ENCODE measurements around the gene EHMT1. TPM values are rescaled to one million over a fixed set of nuclear protein-coding genes. Genes with fewer than 3 reads are reported as not detected.

The EHMT1 gene
- polyA plus RNA-seq, 1 of the 3 experiments (the other 2 are of a cell fraction), result 39.5 TPM

DNA sequence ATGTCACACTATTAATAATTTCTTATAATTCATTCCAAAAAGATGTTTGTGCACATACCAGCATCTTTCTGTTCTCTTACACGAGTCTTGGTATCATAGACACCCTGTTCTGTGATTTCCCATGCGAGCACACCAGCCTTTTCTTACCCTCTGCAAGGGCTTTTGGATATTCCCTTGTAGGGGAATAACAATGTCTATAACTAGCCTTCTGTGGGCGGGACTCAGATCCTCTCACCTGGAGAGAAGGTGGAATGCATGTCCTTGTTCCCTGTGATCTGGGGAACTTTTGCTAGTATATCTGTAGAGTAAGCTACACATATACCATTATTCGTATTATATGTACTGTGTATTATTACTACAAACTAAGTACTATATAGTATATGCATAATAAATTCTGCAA, 44.8 kb downstream of the EHMT1 start:
- TF ChIP-seq, protein P1, sequence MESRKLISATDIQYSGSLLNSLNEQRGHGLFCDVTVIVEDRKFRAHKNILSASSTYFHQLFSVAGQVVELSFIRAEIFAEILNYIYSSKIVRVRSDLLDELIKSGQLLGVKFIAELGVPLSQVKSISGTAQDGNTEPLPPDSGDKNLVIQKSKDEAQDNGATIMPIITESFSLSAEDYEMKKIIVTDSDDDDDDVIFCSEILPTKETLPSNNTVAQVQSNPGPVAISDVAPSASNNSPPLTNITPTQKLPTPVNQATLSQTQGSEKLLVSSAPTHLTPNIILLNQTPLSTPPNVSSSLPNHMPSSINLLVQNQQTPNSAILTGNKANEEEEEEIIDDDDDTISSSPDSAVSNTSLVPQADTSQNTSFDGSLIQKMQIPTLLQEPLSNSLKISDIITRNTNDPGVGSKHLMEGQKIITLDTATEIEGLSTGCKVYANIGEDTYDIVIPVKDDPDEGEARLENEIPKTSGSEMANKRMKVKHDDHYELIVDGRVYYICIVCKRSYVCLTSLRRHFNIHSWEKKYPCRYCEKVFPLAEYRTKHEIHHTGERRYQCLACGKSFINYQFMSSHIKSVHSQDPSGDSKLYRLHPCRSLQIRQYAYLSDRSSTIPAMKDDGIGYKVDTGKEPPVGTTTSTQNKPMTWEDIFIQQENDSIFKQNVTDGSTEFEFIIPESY (IDR thresholded peaks at IDR 0.05; ENCODE audit: borderline replicate concordance, low read depth), result no peak
- TF ChIP-seq, protein P2, sequence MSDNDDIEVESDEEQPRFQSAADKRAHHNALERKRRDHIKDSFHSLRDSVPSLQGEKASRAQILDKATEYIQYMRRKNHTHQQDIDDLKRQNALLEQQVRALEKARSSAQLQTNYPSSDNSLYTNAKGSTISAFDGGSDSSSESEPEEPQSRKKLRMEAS (IDR thresholded peaks at IDR 0.05; ENCODE audit: low read depth), result no peak
- no peak for TF ChIP-seq ELF1 (IDR thresholded peaks at IDR 0.05)
- no peak for TF ChIP-seq FOXJ3 (CRISPR knock-in tag; IDR thresholded peaks at IDR 0.05)
- no peak for DNase-seq
- Histone ChIP-seq H3K79me2 (ENCODE audit: insufficient read depth) (peaks cover 95% of the 10 kb centered on the region), H3K9ac (no peak overlapping the region), H3K4me1 (ENCODE audit: control insufficient read depth in 1 of 2, insufficient read depth in 2 of 2, low read depth in 1 of 2, low read length in 1 of 2) (peaks cover 5 to 19% of the 10 kb centered on the region in 2 experiments; a peak in 1 of 4 replicates), H3K9me3 (no peaks in the 10 kb centered on the region), H4K20me1 (ENCODE audit: insufficient read depth) (peaks cover 76% of the 10 kb centered on the region), H3K9me2 (no peaks in the 10 kb centered on the region), H3K27me3 (ENCODE audit: insufficient read depth) (no peaks in the 10 kb centered on the region), H3K36me3 (replicated peaks in 1 of 2; ENCODE audit: control insufficient read depth in 1 of 2, insufficient read depth in 2 of 2, low read length in 1 of 2) (no peaks in the 10 kb centered on the region), H3F3A (replicated peaks; ENCODE audit: insufficient read depth) (peaks cover 11% of the 10 kb centered on the region), H3K27ac (ENCODE audit: low read depth in 2 of 2, low read length in 1 of 2) (no peak overlapping the region), H3K4me3 (ENCODE audit: low read depth in 2 of 2, low read length in 1 of 2) (no peak overlapping the region), H3K4me2 (no peak overlapping the region), H2AFZ (ENCODE audit: low read depth) (no peak overlapping the region)
- ChIA-PET CTCF (interaction anchor here (1.6 kb wide), 1 partner anchor 9 kb away, joined by 5 read pairs; no protein-coding TSS in a partner anchor), POLR2A (no interaction called here)
- WGBS (ENCODE audit: low lambda C conversion rate), result 88% methylated on average over 4 of the region's 4 CpGs

DNA sequence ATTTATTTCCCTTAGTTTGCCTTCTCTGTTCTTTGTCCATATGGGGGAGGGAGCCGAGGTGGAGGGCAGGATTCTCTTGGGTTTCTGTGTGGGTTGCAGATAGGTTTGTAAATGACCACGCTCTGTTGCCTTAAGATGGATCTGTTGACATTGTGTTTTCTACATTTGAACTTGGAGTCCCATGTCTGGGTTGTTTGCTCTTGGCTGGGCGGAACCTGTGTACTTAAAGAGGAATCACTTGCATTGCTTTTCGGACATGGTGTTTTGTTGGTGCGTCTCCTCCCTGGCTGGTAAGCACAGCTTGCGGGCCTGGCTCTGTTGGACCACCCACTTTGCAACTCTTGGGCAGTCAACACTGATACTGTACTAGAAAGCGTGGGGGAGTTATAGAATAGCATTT, 45.9 kb downstream of the EHMT1 start:
- peaks cover 8% of the 10 kb centered on the region for H3F3A ChIP-seq (replicated peaks; ENCODE audit: insufficient read depth)
- H3K36me3 ChIP-seq (replicated peaks in 1 of 2; ENCODE audit: control insufficient read depth in 1 of 2, insufficient read depth in 2 of 2, low read length in 1 of 2), result no peaks in the 10 kb centered on the region
- ChIA-PET POLR2A (no interaction called here), CTCF (interaction anchor here (0.6 to 1.5 kb wide), 3 partner anchors 10 to 437 kb away, joined by 3 to 5 read pairs (median 3); no protein-coding TSS in a partner anchor)
- TF ChIP-seq, protein P3, sequence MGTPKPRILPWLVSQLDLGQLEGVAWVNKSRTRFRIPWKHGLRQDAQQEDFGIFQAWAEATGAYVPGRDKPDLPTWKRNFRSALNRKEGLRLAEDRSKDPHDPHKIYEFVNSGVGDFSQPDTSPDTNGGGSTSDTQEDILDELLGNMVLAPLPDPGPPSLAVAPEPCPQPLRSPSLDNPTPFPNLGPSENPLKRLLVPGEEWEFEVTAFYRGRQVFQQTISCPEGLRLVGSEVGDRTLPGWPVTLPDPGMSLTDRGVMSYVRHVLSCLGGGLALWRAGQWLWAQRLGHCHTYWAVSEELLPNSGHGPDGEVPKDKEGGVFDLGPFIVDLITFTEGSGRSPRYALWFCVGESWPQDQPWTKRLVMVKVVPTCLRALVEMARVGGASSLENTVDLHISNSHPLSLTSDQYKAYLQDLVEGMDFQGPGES (IDR thresholded peaks at IDR 0.05; ENCODE audit: low read depth, low read length), result no peak
- TF ChIP-seq, protein P4, sequence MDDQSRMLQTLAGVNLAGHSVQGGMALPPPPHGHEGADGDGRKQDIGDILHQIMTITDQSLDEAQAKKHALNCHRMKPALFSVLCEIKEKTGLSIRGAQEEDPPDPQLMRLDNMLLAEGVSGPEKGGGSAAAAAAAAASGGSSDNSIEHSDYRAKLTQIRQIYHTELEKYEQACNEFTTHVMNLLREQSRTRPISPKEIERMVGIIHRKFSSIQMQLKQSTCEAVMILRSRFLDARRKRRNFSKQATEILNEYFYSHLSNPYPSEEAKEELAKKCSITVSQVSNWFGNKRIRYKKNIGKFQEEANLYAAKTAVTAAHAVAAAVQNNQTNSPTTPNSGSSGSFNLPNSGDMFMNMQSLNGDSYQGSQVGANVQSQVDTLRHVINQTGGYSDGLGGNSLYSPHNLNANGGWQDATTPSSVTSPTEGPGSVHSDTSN (IDR thresholded peaks at IDR 0.05), result no peak
- TF ChIP-seq MXI1 (IDR thresholded peaks at IDR 0.05; ENCODE audit: low read depth, low read length), result no peak
- TF ChIP-seq, protein P5, sequence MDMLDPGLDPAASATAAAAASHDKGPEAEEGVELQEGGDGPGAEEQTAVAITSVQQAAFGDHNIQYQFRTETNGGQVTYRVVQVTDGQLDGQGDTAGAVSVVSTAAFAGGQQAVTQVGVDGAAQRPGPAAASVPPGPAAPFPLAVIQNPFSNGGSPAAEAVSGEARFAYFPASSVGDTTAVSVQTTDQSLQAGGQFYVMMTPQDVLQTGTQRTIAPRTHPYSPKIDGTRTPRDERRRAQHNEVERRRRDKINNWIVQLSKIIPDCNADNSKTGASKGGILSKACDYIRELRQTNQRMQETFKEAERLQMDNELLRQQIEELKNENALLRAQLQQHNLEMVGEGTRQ (IDR thresholded peaks at IDR 0.05; ENCODE audit: borderline replicate concordance, low read depth, low read length), result no peak
- TF ChIP-seq, protein P1 (IDR thresholded peaks at IDR 0.05; ENCODE audit: borderline replicate concordance, low read depth), result no peak
- TF ChIP-seq NFIC (IDR thresholded peaks at IDR 0.05; ENCODE audit: borderline replicate concordance), result no peak
- no peak for TF ChIP-seq FOSL2 (IDR thresholded peaks at IDR 0.05; ENCODE audit: borderline replicate concordance, low read depth)
- no peak for TF ChIP-seq TEAD4 (IDR thresholded peaks at IDR 0.05; ENCODE audit: borderline replicate concordance, insufficient read depth)
- no peak for TF ChIP-seq NRF1 (IDR thresholded peaks at IDR 0.05; ENCODE audit: low read depth, low read length)
- no peak for TF ChIP-seq FOXJ3 (CRISPR knock-in tag; IDR thresholded peaks at IDR 0.05)
- TF ChIP-seq GABPA (IDR thresholded peaks at IDR 0.05; ENCODE audit: low read depth), result no peak
- TF ChIP-seq CHD2 (IDR thresholded peaks at IDR 0.05; ENCODE audit: low read length, partially characterized antibody), result no peak
- no peak for TF ChIP-seq TCF12 (IDR thresholded peaks at IDR 0.05)
- no peak for TF ChIP-seq GATA2 (CRISPR knock-in tag; IDR thresholded peaks at IDR 0.05)
- H3K4me3 ChIP-seq (ENCODE audit: low read depth in 2 of 2, low read length in 1 of 2), result no peak overlapping the region
- H2AFZ ChIP-seq (ENCODE audit: low read depth), result no peak overlapping the region
- peaks cover 92% of the 10 kb centered on the region for H3K79me2 ChIP-seq (ENCODE audit: insufficient read depth)
- H3K27me3 ChIP-seq (ENCODE audit: insufficient read depth), result no peaks in the 10 kb centered on the region
- no peak overlapping the region for H3K4me2 ChIP-seq
- no peak for DNase-seq
- peaks cover 5 to 19% of the 10 kb centered on the region in 2 experiments; a peak in 1 of 4 replicates for H3K4me1 ChIP-seq (ENCODE audit: control insufficient read depth in 1 of 2, insufficient read depth in 2 of 2, low read depth in 1 of 2, low read length in 1 of 2)
- H3K9me3 ChIP-seq, result no peaks in the 10 kb centered on the region
- no peaks in the 10 kb centered on the region for H3K9me2 ChIP-seq
- WGBS (ENCODE audit: low lambda C conversion rate), result 73% methylated on average over 7 of the region's 7 CpGs
- H4K20me1 ChIP-seq (ENCODE audit: insufficient read depth), result peaks cover 80% of the 10 kb centered on the region
- H3K27ac ChIP-seq (ENCODE audit: low read depth in 2 of 2, low read length in 1 of 2), result no peak overlapping the region
- H3K9ac ChIP-seq, result no peak overlapping the region
